ENCODE measurements around the gene ELL2.

The ELL2 gene

DNA sequence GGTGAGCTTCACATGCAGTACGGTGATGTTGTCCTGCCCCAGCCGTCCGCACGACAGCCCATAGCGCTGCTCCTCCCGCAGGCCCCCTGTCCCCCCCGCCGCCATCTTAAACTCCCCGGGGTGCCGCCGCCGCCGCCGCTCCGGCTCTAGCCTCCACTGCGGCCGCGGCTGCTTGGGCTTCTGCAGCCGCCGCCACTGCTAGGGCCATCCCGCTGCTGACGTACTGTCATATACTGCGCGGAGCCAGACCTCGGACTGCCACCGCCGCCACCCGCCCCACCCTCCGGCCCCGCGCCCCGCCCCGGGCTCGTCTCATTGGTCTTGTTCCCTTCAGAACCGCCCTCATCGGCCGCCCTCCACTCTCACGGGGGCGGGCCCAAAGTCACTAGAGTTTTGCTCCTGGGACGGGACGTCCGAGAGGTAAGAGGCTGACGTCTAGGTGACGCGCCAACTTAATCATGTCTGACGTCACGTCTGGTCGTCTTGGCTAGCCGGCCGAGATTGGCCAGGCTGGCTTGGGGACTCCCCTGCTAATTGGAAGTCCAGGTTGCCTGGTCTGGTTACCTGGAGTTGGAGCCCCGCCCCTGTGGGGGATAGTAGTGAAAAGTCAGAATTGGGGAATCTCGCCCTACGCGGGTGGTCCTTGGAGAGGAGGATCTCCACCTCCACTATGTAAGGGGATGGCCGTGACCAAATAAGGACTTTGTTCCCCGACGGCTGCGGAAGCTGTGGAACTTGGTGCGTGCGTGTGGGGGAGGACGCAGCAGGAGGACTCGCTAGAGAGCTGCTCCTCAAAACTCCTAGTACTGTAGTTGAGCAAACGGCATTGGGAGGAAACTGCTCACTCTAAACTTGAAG, at the start of gene ELL2:
TSS of gene ELL2 (minus strand) at position 235 of the 858 bp plus-strand sequence. CDS start at position 105, 130 bp downstream.
- DNase-seq: peak; percentile 91

DNA sequence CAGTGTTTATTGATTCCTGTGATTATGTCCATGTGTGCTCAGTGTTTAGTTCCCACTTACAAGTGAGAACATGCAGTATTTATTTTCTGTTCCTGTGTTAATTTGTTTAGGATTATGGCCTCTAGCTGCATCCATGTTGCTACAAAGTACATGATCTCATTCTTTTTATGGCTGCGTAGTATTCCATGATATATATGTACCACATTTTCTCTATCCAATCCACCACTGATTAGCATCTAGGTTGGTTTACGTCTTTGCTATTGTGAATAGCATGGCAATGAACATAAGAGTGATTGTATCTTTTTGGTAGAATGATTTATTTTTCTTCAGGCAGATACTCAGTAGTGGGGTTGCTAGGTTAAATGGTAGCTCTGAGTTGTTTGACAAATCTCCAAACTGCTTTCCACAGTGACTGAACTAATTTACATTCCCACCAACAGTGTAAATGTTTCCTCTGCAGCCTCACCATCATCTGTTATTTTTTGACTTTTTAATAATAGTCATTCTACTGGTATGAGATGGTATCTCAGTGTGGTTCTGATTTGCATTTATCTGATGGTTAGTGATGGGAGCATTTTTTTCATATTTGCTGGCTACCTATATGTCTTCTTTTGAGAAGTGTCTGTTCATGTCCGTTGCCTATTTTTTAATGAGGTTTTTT, 47.5 kb upstream of the ELL2 start:
- DNase-seq: no peak

DNA sequence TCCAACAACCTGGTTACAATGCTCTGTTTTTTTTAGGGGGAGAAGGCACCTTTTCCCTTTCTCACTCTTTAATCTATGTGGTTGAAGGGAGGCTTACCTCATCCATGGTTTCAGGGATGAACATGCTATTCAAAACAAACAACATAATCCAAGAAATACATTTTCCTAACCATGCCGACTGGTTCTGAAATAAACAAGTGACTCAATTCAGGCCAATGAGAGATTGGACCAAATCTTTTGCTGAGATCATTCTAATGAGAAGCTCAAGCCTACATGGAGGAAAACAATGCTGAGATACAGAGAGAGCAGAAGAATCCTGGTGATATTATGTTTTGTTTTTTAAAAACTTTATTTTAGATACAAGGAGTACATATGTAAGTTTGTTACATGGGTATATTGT, 46.8 kb upstream of the ELL2 start:
- no peak for DNase-seq

DNA sequence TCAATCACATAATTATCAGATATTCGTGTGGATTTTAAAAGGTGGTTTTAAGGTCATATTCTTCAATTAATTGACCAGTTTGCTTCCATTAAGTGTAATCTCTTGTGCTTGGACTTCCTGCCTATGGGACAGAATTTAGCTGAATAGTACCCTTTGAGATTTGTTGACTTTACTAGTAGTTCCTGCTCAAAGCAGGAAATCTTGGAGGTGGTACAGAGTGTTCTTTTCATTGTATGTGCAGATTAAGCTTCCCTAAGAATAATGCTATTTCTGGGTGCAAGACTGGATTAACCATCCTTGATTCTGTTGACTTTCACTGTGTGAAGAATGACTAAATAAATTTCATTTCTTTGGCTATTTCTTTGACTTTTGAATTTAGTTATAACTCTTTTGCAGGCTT, 45.4 kb upstream of the ELL2 start:
- no peak for DNase-seq

DNA sequence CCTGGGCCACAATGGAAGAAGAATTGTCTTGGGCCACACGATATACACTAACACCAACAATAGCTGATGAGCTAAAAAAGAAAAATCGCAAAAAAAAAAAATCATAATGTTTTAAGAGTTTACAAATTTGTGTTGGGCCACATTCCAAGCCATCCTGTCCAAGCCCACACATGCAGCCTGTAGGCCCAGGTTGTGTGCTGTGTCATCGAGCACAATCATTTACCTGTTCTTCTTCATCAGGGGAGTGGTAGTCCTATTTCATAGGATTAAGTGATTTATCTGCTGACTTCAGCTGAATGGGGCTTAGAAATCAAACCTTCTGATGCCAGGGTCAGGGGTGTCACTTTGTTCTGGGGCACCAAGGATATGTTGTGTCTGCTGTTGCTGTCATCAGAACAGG, 44.6 kb upstream of the ELL2 start:
- DNase-seq: no peak

DNA sequence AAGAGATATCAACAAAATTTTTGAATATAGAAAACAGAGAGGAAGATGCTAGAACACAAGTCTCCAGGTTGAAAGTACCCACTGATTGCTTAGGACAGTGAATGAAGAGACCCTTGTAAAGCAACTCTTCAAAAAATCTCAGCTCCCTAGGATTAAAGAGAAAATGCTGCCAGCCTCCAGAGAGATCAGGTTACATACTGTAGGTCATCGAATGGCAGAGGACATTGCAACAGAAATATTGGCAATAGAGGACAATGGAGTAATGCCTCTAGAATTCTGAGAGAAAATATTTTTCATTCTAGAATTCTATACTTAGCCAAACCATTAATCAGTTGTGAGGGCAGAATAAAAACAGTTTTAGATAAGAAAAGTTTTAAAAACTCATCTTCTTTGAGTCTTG, 43.1 kb upstream of the ELL2 start:
- no peak for DNase-seq

GRCh38 chr5:96004087-96004486, 42.4 kb upstream of the ELL2 start:
- DNase-seq: no peak

DNA sequence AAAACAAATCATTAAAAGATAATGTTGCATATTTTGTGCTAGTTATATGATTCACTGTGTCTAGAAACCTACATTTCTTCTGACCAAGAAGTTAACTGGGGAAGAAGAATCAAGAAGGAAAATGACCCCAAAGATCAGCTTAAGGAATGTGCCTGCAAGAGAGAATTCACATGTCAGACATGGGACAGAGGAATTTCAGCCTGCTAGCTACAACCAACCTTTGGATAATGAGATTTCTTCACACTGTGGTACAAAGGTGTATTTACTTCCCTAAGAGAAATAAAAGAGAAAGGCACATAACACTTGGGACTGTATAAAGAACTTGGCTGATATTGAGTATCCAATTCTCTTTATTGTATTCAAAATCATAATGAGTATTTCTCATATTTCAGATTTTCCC, 39.6 kb upstream of the ELL2 start:
- DNase-seq: no peak

DNA sequence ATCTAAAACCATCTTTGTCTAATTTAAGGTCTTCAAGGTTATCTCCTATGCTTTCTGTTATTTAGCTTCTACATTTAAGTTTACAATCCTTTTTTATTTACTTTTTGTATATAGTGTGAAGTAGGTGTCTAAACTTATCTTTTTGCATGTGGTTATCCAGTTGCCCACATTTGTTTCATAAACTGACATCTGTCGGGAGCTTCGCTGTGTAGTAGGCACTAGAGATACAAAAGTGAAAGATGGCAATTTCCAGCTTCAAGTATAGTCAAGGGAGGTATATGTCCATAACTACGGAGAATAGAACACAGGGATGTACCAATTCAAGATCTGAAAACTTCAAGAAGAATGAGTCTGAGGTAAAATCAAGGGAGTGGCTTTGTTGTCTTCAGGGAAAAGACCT, 38.7 kb upstream of the ELL2 start:
- DNase-seq: no peak

DNA sequence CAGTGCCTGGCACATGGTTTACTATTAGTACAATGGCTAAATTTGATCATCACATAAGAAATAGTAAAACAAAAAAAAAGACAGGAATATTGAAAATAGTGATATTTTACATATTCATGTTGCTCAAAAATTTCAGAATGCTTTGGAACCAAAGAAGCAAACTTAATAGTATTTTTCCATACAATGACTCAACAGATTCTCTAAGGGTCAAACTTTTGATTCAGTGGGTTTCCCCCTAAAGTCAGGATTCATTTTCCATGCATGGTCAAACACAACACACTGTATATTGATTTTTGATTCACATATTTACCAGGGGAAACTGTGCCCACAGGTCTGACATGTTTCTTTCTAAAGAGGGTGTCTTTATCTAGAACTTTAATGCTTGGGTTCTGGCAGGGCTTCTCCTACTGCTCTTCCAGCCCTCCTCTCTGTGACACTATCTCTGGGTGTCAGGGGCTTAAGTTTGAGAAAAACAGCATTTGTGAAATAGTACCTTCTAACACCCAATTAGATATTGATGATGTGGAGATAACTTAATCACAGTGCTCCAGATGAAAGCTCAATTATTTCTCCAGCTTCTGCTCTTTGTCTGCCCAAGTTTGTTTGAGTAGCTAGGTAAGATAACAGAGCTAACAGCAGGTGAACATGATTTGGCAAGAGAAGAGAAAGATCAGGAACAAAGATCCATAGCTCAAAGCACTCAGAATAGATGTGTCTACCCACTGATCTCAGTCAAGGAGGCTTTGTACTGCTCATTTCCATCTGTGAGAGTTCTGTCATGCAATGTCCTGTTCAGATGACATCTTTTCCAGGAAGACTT, 35.5 kb upstream of the ELL2 start:
- DNase-seq: no peak

- DNase-seq: no peak
Observed at GRCh38 chr5:95995962-95996489, 34.4 kb upstream of the ELL2 start.

DNA sequence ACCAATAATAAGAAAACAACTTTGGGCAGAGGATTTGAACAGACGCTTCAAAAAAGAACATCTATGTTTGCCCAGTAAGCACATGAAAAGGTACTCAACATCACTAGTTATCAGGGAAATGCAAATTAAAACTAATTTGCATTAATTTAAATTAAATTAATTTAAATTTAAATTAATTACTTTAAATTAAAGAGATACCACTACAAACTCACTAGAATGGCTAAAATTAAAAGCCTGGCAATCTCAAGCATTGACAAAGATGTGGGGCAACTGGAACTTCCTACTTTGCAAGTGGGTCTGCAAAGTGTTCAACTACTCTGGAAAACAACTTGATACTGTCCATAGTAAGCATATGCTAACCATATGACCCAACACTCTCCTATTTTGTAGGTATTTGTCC, 32.1 kb upstream of the ELL2 start:
- DNase-seq: no peak

DNA sequence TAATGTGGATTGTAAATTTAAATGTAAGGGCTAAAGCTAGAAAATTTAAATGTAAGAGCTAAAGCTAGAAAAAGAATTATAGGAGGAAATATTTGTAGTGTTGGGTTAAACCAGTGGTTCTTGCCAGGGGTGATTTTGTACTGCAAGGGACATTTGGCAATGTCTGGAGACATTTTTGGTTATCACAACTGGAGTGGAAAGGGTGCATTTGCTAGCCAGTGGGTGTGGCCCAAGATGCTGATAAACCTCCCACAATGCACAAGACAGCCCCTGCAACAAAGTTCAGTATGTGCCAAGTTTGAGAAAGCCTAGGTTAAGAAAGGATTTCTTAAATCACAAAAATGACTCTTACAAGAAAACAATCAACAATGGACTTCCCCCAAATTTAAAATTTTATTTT, 31.6 kb upstream of the ELL2 start:
- DNase-seq: no peak

DNA sequence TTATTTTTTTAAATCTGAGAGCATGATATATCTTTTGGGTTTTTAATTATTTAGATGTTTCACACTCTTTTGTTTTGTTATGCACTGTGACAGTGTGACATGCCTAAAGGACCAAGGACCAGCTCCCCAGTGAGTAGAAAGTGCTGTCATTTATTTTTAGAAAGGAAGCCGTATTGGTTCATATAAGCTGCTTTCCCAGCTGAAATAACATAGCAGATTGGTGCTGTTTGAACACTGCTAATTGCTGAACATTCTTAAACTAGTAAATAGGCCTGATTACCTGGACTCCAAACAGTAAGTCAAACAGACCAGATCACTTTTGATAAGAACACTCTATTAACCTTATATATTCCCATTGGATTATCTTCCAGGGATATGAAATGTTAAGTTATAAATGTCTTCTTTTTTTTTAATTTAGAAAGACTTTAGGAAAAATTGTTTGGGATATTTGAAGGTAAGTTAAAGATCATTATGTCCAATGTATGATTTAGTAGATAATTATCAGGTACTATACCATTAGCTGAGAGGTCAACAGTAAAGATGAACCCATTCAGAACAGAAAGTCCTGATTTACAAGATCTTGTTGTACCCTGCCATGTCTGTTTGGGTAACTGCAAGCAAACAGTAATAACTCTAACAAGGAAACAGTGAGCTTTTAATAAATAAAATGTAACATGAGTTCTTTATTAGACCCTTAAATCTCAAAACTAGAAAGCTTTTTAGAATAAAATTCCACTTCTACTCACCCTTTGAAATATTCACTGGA, 27.8 kb upstream of the ELL2 start:
- no peak for DNase-seq

DNA sequence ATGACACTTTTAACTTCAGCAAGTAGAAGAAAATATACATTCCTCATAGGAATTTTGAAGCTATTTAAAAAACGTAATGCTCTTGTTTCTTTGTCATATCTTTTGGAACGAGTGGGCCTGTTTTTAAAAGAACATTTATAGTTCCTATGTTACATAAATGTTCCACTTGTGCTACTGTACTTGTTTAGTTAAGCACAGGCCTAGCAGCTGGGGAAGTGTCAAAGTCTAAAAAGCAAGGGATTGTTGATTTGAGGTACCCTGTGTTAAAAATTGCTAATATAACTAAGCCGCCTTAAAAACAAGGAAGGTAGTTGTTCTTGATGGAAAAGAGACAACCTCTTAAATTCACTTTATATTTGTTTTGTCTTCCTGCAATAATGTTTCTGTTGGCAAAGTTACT, 27.2 kb upstream of the ELL2 start:
- DNase-seq: no peak

- DNase-seq: no peak
Observed at GRCh38 chr5:95988094-95988493, 26.4 kb upstream of the ELL2 start.

- no peak for DNase-seq
Observed at GRCh38 chr5:95986937-95987520, 25.4 kb upstream of the ELL2 start.

GRCh38 chr5:95986001-95986400, 24.4 kb upstream of the ELL2 start:
- no peak for DNase-seq

DNA sequence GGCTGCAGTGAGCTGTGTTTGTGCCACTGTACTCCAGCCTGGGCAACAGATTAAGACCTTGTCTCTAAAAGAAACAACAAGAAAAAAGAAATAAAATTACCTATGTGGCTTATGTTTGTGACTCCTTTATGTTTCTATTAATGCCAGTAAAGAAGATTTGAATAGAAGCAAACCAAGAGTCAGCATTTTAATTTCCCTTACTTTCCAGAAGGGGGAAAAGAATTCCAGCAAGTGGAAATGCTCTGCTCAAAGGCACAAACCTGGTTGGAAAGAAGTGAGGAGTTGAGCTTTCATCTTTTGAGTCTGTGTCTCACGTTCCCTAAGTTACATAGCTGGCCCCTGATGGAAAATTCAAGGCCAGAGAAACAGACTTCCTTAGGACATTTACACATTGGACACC, 23.6 kb upstream of the ELL2 start:
- DNase-seq: no peak

DNA sequence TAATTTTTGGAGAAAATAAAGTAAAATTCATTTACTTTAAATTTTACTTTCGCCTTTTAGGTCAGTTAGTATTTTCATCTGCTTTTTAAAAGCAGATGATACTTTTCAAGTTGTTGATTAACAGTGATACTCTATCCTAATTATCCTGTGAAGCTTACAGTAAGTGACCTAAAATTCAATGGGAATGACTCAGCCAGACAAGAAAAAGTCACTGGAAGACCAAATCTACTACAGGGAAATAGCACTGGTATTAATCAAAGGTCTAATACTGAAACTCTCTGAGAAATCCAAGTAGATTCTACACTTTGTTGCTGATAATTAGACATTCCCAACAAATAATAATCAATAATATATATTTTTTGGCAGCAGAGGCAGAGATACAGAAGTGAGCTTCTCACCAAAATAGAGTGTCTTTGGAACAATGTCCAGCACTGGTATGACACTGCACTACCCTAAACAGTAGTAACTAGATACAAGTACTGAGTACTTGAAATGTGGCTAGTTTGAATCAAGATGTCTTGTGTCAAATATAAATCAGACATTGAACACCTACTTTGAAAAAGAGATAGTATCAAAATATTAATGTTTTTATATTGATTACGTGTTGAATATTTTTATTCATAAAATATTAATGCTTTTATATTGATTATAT, 22.8 kb upstream of the ELL2 start:
- no peak for DNase-seq

DNA sequence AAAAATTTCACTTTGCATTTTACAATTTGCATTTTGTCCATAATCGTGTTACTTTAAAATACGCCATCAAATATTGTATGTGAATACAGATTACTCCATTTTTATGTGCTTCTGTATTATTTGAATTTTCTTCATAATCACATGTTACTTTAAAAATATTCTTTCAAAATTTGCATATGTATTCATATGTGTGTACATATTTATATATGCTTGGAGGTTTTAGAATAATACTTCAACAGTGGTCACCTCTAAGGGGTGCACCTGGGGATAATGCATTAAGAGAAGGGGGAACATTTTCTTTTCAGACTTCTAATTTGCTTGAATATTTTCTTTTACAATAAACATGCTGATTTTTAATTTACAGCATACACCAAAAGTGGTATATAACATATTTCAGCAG, 21.9 kb upstream of the ELL2 start:
- DNase-seq: no peak

GRCh38 chr5:95983080-95983479, 21.4 kb upstream of the ELL2 start:
- DNase-seq: no peak
